ENCODE data around the gene HHAT. TPM values are rescaled to one million over a fixed set of nuclear protein-coding genes. Genes with fewer than 3 reads are reported as not detected.

The HHAT gene
- total and polyA plus RNA-seq, 4 donors: 1.2 to 11.3 (median 3.8) TPM

- WGBS, 2 donors: 91 to 95% methylated on average over 3 of the region's 3 CpGs
- H3K4me1 ChIP-seq (ENCODE audit: control insufficient read depth in 5 of 5, insufficient read depth in 5 of 5, low read length in 5 of 5): peaks cover under 1 to 46% (median 9%) of the 10 kb centered on the region in 5 donors
Observed at GRCh38 chr1:210296682-210297081, 32.0 kb upstream of the HHAT start.

DNA sequence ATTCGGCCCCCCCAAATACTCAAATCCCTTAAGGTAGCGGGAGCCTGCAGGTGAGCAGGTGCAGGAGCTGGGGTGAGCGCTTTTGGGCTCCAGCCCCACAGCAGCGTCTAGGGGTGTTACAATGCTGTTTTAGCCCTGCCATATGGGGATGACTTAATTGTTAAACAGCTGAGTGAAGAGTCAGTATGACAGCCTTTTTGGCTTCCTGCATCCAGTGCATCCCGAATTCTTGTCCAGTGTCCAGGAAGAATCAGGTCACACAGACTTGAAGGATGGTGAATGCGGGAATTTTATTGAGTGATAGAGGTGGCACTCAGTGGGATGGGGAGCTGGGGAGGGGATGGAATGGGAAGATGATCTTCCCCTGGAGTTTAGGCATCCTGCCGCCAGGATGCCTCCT, 30.4 kb upstream of the HHAT start:
- TF ChIP-seq, protein P1, sequence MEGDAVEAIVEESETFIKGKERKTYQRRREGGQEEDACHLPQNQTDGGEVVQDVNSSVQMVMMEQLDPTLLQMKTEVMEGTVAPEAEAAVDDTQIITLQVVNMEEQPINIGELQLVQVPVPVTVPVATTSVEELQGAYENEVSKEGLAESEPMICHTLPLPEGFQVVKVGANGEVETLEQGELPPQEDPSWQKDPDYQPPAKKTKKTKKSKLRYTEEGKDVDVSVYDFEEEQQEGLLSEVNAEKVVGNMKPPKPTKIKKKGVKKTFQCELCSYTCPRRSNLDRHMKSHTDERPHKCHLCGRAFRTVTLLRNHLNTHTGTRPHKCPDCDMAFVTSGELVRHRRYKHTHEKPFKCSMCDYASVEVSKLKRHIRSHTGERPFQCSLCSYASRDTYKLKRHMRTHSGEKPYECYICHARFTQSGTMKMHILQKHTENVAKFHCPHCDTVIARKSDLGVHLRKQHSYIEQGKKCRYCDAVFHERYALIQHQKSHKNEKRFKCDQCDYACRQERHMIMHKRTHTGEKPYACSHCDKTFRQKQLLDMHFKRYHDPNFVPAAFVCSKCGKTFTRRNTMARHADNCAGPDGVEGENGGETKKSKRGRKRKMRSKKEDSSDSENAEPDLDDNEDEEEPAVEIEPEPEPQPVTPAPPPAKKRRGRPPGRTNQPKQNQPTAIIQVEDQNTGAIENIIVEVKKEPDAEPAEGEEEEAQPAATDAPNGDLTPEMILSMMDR (IDR thresholded peaks at IDR 0.05; ENCODE audit: control extremely low read depth, extremely low read depth): no peak
- ATAC-seq (ENCODE audit: insufficient read depth, low FRiP score) (no peak), DNase-seq (no peak)
- Histone ChIP-seq H3K27me3 (ENCODE audit: control insufficient read depth in 3 of 3, insufficient read depth in 3 of 3, low read length in 2 of 3) (no peaks in the 10 kb centered on the region), H3K9ac (ENCODE audit: insufficient read depth in 1 of 2, low read length in 2 of 2) (no peak overlapping the region), H3K36me3 (ENCODE audit: control insufficient read depth in 4 of 4, insufficient read depth in 4 of 4, low read length in 4 of 4) (no peaks in the 10 kb centered on the region), H3K4me3 (no peak overlapping the region), H3K9me3 (ENCODE audit: control insufficient read depth in 4 of 4, insufficient read depth in 3 of 4, low read length in 3 of 4) (no peaks in the 10 kb centered on the region), H3K4me1 (ENCODE audit: control insufficient read depth in 5 of 5, insufficient read depth in 5 of 5, low read length in 5 of 5) (peaks cover 4 to 30% (median 5%) of the 10 kb centered on the region in 5 donors), H3K27ac (ENCODE audit: low read depth in 1 of 2, low read length in 1 of 2) (no peak overlapping the region)
- 81 to 87% methylated on average over 7 of the region's 7 CpGs for WGBS, 2 donors

More at GRCh38 chr1:210296682-210297081, 32.0 kb upstream of the HHAT start:
- TF ChIP-seq, protein P1 (IDR thresholded peaks at IDR 0.05; ENCODE audit: control extremely low read depth, extremely low read depth): no peak
- Histone ChIP-seq H3K36me3 (ENCODE audit: control insufficient read depth in 4 of 4, insufficient read depth in 4 of 4, low read length in 4 of 4) (no peaks in the 10 kb centered on the region), H3K27ac (ENCODE audit: low read depth in 1 of 2, low read length in 1 of 2) (no peak overlapping the region), H3K9ac (ENCODE audit: insufficient read depth in 1 of 2, low read length in 2 of 2) (no peak overlapping the region), H3K4me3 (no peak overlapping the region), H3K27me3 (ENCODE audit: control insufficient read depth in 3 of 3, insufficient read depth in 3 of 3, low read length in 2 of 3) (peaks cover 0 to under 1% (median 0%) of the 10 kb centered on the region in 3 donors), H3K9me3 (ENCODE audit: control insufficient read depth in 4 of 4, insufficient read depth in 3 of 4, low read length in 3 of 4) (no peaks in the 10 kb centered on the region)
- no peak for ATAC-seq (ENCODE audit: insufficient read depth, low FRiP score)
- DNase-seq: no peak

GRCh38 chr1:210298936-210299335, 29.8 kb upstream of the HHAT start:
- H3K4me3 ChIP-seq: no peak overlapping the region
- ATAC-seq (ENCODE audit: insufficient read depth, low FRiP score) (no peak), DNase-seq (no peak)
- H3K4me1 ChIP-seq (ENCODE audit: control insufficient read depth in 5 of 5, insufficient read depth in 5 of 5, low read length in 5 of 5): peaks cover 0 to 24% (median 5%) of the 10 kb centered on the region in 5 donors
- H3K27me3 ChIP-seq (ENCODE audit: control insufficient read depth in 3 of 3, insufficient read depth in 3 of 3, low read length in 2 of 3): no peaks in the 10 kb centered on the region
- TF ChIP-seq, protein P1 (IDR thresholded peaks at IDR 0.05; ENCODE audit: control extremely low read depth, extremely low read depth): no peak
- no peak overlapping the region for H3K9ac ChIP-seq (ENCODE audit: insufficient read depth in 1 of 2, low read length in 2 of 2)
- H3K27ac ChIP-seq (ENCODE audit: low read depth in 1 of 2, low read length in 1 of 2): no peak overlapping the region
- peaks cover 0 to 3% (median 0%) of the 10 kb centered on the region in 4 donors for H3K9me3 ChIP-seq (ENCODE audit: control insufficient read depth in 4 of 4, insufficient read depth in 3 of 4, low read length in 3 of 4)
- H3K36me3 ChIP-seq (ENCODE audit: control insufficient read depth in 4 of 4, insufficient read depth in 4 of 4, low read length in 4 of 4): no peaks in the 10 kb centered on the region

DNA sequence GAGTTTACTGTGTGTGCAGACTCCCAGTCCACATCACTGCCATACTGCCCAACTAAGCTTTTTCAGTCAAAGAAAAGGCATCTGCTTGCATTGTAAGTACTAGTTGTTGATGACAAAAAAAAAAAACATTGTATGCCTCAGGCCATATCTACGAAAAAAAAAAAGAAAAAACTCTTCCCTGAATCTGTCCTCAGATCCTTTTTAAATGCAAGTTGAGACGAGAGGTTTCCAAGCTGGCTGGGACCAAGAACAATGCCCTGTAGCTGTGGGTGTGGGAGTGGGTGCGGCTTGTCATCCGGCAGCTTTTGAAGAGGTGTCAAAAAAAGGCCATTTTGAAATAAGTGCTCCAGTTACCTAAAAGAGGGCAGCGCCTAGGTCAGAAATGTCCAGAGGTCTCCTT, 29.2 kb upstream of the HHAT start:
- Histone ChIP-seq H3K27me3 (ENCODE audit: control insufficient read depth in 3 of 3, insufficient read depth in 3 of 3, low read length in 2 of 3) (no peaks in the 10 kb centered on the region), H3K9me3 (ENCODE audit: control insufficient read depth in 4 of 4, insufficient read depth in 3 of 4, low read length in 3 of 4) (peaks cover 0 to 3% (median 0%) of the 10 kb centered on the region in 4 donors), H3K27ac (ENCODE audit: low read depth in 1 of 2, low read length in 1 of 2) (no peak overlapping the region), H3K36me3 (ENCODE audit: control insufficient read depth in 4 of 4, insufficient read depth in 4 of 4, low read length in 4 of 4) (no peaks in the 10 kb centered on the region), H3K4me1 (ENCODE audit: control insufficient read depth in 5 of 5, insufficient read depth in 5 of 5, low read length in 5 of 5) (peaks cover 0 to 19% (median 4%) of the 10 kb centered on the region in 5 donors), H3K4me3 (no peak overlapping the region), H3K9ac (ENCODE audit: insufficient read depth in 1 of 2, low read length in 2 of 2) (no peak overlapping the region)
- no peak for ATAC-seq (ENCODE audit: insufficient read depth, low FRiP score)
- WGBS, 2 donors: 45 to 60% methylated on average over 5 of the region's 5 CpGs
- TF ChIP-seq, protein P1 (IDR thresholded peaks at IDR 0.05; ENCODE audit: control extremely low read depth, extremely low read depth): no peak
- DNase-seq: no peak
